GM12801 (cell line): ENCODE measurements around the gene BBS5.

ENCODE experiments used
- CTCF ChIP-seq: IDR thresholded peaks from one replicate; pipeline ENCODE4 v1.5.1; 2011; ENCODE audit warnings: control low read depth; ENCODE audit not compliant: insufficient read length; ENCODE audit errors: extremely low read depth

The BBS5 gene

DNA sequence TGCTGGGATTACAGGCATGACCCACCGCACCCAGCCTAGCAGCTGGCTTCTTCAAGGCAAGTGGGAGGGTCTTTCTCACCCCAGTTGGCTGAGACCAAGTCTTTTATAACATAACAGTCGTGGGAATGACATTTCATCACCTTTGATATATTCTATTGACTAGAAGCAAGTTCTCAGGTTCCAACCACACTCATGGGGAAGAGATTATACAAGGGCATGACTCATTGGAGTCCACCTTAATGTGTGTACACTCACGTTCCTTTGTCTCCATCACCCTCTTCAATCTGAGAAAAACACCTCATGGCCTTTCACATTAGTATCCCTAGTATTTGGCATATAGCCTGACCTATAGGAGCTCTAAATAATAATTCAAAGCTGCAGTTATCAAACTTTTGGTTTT, 2.8 kb upstream of the BBS5 start:
- TF ChIP-seq CTCF, result no peak

- TF ChIP-seq CTCF, result no peak
These were observed 955 bp upstream of the BBS5 start for GRCh38 chr2:169478339-169478738.

DNA sequence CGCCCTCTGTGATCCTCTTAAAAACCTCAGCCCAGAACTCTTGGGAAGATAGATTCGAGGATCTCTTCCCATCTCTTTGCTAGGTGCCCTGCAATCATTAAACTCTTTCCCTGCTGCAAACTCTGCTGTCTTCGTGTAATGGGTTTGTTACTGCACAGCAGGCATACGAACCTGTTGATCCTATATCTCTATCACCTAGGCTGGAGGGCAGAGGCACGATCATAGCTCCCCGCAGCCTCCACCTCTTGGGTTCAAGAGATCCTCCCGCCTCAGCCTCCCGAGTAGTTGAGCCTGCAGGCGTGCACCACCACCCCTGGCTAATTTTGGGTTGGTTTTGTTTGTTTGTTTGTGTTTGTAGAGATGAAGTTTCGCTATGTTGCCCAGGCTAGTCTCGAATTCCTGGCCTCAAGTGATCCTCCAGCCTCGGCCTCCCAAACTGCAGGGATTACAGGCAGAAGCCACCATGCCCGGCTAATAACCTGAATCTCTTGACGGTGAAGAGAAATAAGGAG, 493 bp upstream of the BBS5 start:
- TF ChIP-seq CTCF, result no peak

DNA sequence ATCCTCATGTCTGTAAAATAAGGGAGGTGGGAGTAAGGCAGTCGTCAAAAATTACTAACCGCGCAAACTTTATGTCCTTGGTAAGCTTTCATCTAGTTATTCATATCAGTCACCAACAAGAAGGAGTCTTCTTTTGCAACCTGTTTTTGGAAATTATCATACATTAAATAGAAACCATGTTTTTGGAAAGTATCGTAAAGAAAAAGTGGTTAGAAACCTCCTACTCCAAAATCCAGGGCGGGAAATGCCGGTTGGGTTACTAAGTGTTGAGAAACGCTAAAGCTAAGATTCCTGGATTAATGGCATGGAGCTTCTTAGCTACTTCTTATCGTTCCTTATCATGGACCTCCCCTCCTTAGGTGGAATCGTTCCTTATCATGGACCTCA, 778 bp downstream of the BBS5 start:
- TF ChIP-seq CTCF, result no peak

GRCh38 chr2:169485650-169486138, 6.4 kb downstream of the BBS5 start:
- no peak for TF ChIP-seq CTCF

- TF ChIP-seq CTCF, result no peak
These were observed 7.2 kb downstream of the BBS5 start for GRCh38 chr2:169486487-169486886.

GRCh38 chr2:169490834-169491233, 11.5 kb downstream of the BBS5 start:
- TF ChIP-seq CTCF, result no peak
